Stimulated activated effector memory CD8-positive, alpha-beta T cell treated with anti-CD3 and anti-CD28 coated beads, Interleukin-12 subunit alpha, Interleukin-12 subunit beta, amount 100 ng/mL, for 72 hours (primary cell): ENCODE data around the gene TUBG1.

ENCODE experiments used
- ATAC-seq: fragments of 150-1000 bp; cut with Tn5 transposase; 2 replicates; pipeline ENCODE4 v1.10.0; 2021
- DNase-seq, 2 donors: peaks; one replicate each; pipeline ENCODE4 v3.0.0; 2021 to 2022; ENCODE audit warnings: low spot score in 2 of 2
- H3K27ac Mint-ChIP-seq: one replicate; pipeline ENCODE4 v1.8.0; 2022; ENCODE audit warnings: mild to moderate bottlenecking, mixed read lengths
- H3K36me3 Mint-ChIP-seq: one replicate; pipeline ENCODE4 v1.8.0; 2022; ENCODE audit warnings: mild to moderate bottlenecking, mixed read lengths
- H3K4me1 Mint-ChIP-seq: one replicate; pipeline ENCODE4 v1.8.0; 2022; ENCODE audit warnings: mixed read lengths
- H3K4me3 Mint-ChIP-seq: one replicate; pipeline ENCODE4 v1.8.0; 2022; ENCODE audit warnings: mild to moderate bottlenecking, mixed read lengths
- H3K9me3 Mint-ChIP-seq: one replicate; pipeline ENCODE4 v1.8.0; 2022; ENCODE audit warnings: mixed read lengths

TUBG1 gene

DNA sequence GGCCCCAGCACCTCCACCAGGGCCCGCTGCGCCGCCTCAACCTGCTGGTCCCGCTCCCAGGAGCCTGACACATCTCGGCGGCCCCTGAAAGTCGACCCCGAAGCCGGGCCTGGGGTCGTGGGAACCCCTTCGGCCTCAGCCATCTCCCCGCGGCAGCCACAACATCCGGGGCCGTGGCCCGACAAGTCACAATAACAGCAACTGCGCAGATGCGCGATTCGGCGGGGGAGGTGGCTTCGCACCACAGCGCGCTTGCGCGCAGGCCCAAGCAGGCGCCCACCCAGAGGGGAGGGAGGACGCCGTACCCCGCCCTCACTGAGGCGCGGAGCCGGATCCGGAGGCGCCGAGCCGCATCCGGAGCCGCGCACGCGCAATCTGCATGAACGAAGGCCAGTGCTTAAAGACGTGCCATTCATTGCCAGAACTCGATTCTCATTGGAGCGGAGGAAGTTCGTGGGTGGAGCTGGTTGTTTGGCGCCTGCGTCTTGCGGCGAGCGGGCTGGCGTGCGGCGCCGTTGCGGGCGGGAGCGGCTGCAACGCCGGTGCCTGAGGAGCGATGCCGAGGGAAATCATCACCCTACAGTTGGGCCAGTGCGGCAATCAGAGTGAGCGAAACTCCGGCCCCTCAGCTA is at the start of gene TUBG1, which contains the start of gene RETREG3:
TSS of gene TUBG1 (plus strand) at position 502 of the 632 bp plus-strand sequence. CDS start at position 557, 55 bp downstream.
TSS of gene RETREG3 (minus strand) at position 193 of the 632 bp plus-strand sequence. CDS start at position 143, 50 bp downstream.
- H3K27ac Mint-ChIP-seq, result peak within 1 kb of the TSS; percentile 97
- peak within 1 kb of the TSS; percentile 95 for H3K4me3 Mint-ChIP-seq
- H3K4me1 Mint-ChIP-seq, result peaks cover 41% of the 10 kb centered on the region
- peak; percentile 93 for ATAC-seq
- no peaks in the 10 kb centered on the region for H3K9me3 Mint-ChIP-seq
- peak; percentile 99 for DNase-seq
- peaks cover 62% of the 10 kb centered on the region for H3K36me3 Mint-ChIP-seq

DNA sequence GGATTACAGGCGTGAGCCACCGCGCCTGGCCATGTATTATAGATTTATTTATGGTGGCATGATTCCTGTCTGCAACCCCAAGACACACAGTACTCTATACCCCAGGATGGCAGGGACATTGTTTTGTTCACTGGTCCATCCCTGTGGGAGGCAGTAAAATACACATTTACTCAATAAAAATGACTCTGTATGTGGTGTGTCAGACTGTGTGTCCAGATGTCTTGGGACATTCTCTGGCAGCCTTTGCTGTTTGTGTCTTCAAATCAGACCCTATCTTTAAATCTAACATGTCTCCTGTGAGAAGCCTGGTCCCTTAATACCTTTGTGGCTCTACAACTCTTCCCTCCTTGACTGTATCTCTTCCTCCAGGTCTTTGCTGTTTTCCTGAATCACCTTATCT is 49.2 kb upstream of the TUBG1 start:
- peak overlapping the region; percentile 92 for H3K4me3 Mint-ChIP-seq
- ATAC-seq (no peak), DNase-seq (no peak)
- no peaks in the 10 kb centered on the region for H3K9me3 Mint-ChIP-seq
- peak overlapping the region; percentile 27 for H3K27ac Mint-ChIP-seq
- peaks cover 36% of the 10 kb centered on the region for H3K4me1 Mint-ChIP-seq
- H3K36me3 Mint-ChIP-seq, result peaks cover 25% of the 10 kb centered on the region

DNA sequence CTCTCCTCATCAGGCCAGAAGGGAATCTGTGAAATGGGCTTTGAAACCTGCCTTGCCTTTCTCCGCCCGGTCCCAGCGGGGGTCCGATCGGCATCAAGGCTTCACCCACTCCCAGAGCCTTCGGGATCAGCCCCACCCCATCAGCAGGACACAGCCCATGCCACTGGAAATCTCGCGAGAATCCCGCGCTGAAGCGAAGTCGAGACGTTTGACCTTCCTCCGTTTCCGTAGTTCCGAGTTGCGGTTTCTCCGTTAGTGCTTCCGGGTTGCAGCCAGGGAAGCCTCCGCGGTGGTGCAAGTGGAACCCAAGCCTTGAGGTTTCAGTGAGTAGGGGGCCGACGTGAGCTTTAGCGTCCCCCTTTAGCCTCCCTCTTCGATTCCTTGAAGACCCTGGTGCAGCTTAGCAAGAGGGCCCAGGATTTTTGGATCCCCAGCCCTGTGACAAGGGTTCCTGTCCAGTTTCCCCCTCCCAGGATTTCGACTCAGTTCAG is 47.5 kb upstream of the TUBG1 start, which contains the start of gene COASY:
TSS of gene COASY (plus strand) at position 252 of the 491 bp plus-strand sequence. CDS start 475 bp downstream, outside the sequence.
- DNase-seq (peak; percentile 89 to 96), ATAC-seq (peak; percentile 80)
- Mint-ChIP-seq H3K27ac (peak within 1 kb of the TSS; percentile 98), H3K4me3 (peak within 1 kb of the TSS; percentile 92), H3K4me1 (peaks cover 45% of the 10 kb centered on the region), H3K9me3 (no peaks in the 10 kb centered on the region), H3K36me3 (peaks cover 42% of the 10 kb centered on the region)

GRCh38 chr17:42562388-42563142 is 46.9 kb upstream of the TUBG1 start:
- no peaks in the 10 kb centered on the region for H3K9me3 Mint-ChIP-seq
- peak overlapping the region; percentile 98 for H3K27ac Mint-ChIP-seq
- ATAC-seq (peak; percentile 19), DNase-seq (no peak)
- peaks cover 48% of the 10 kb centered on the region for H3K36me3 Mint-ChIP-seq
- peaks cover 47% of the 10 kb centered on the region for H3K4me1 Mint-ChIP-seq
- peak overlapping the region; percentile 92 for H3K4me3 Mint-ChIP-seq

GRCh38 chr17:42563143-42563509 is 46.4 kb upstream of the TUBG1 start:
- H3K9me3 Mint-ChIP-seq, result no peaks in the 10 kb centered on the region
- ATAC-seq, result no peak
- peaks cover 53% of the 10 kb centered on the region for H3K4me1 Mint-ChIP-seq
- peak overlapping the region; percentile 98 for H3K27ac Mint-ChIP-seq
- H3K4me3 Mint-ChIP-seq, result peak overlapping the region; percentile 92
- peaks cover 54% of the 10 kb centered on the region for H3K36me3 Mint-ChIP-seq
- DNase-seq, result no peak

GRCh38 chr17:42563543-42563942 is 45.9 kb upstream of the TUBG1 start:
- peak overlapping the region; percentile 92 for H3K4me3 Mint-ChIP-seq
- peaks cover 56% of the 10 kb centered on the region for H3K36me3 Mint-ChIP-seq
- DNase-seq (no peak), ATAC-seq (no peak)
- no peaks in the 10 kb centered on the region for H3K9me3 Mint-ChIP-seq
- peaks cover 55% of the 10 kb centered on the region for H3K4me1 Mint-ChIP-seq
- H3K27ac Mint-ChIP-seq, result peak overlapping the region; percentile 98

- Mint-ChIP-seq H3K9me3 (no peaks in the 10 kb centered on the region), H3K4me1 (peaks cover 59% of the 10 kb centered on the region), H3K36me3 (peaks cover 60% of the 10 kb centered on the region), H3K27ac (peak overlapping the region; percentile 98), H3K4me3 (peak overlapping the region; percentile 92)
- DNase-seq (no peak), ATAC-seq (no peak)
These were observed 45.5 kb upstream of the TUBG1 start for GRCh38 chr17:42563950-42564349.

GRCh38 chr17:42564815-42565522 is 44.5 kb upstream of the TUBG1 start:
- no peak for DNase-seq
- H3K9me3 Mint-ChIP-seq, result no peaks in the 10 kb centered on the region
- H3K4me3 Mint-ChIP-seq, result no peak overlapping the region
- peaks cover 63% of the 10 kb centered on the region for H3K4me1 Mint-ChIP-seq
- H3K27ac Mint-ChIP-seq, result peak overlapping the region; percentile 98
- peaks cover 70% of the 10 kb centered on the region for H3K36me3 Mint-ChIP-seq
- ATAC-seq, result no peak

DNA sequence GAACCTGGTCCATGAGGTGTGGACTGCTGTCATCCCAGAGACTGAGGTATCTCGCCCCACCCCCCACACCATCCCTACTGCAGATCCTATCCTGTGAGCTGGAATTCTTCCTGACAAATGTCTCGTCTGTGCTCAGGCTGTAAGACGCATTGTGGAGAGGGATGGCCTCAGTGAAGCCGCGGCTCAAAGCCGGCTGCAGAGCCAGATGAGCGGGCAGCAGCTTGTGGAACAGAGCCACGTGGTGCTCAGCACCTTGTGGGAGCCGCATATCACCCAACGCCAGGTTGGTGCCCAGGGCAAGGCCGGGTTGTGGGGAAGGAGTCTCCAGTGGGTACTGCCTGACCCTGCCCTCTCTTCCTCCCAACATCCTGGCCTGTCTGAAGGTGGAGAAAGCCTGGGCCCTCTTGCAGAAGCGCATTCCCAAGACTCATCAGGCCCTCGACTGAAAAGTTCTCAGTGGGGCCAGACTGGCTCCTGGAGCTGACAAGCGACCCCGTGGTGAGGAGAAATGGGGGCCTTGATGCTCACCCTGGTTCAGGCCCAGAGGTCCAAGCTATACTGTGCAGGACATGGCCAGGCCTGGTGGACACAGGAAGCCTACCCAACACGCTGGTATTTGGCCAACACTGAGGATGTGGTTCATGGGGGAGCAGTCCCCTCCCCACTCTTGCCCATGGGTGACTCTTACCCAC is 43.8 kb upstream of the TUBG1 start:
- ATAC-seq, result no peak
- no peak for DNase-seq
- Mint-ChIP-seq H3K9me3 (no peaks in the 10 kb centered on the region), H3K36me3 (peaks cover 77% of the 10 kb centered on the region), H3K27ac (peak overlapping the region; percentile 95), H3K4me3 (peak overlapping the region; percentile 93), H3K4me1 (peaks cover 63% of the 10 kb centered on the region)

DNA sequence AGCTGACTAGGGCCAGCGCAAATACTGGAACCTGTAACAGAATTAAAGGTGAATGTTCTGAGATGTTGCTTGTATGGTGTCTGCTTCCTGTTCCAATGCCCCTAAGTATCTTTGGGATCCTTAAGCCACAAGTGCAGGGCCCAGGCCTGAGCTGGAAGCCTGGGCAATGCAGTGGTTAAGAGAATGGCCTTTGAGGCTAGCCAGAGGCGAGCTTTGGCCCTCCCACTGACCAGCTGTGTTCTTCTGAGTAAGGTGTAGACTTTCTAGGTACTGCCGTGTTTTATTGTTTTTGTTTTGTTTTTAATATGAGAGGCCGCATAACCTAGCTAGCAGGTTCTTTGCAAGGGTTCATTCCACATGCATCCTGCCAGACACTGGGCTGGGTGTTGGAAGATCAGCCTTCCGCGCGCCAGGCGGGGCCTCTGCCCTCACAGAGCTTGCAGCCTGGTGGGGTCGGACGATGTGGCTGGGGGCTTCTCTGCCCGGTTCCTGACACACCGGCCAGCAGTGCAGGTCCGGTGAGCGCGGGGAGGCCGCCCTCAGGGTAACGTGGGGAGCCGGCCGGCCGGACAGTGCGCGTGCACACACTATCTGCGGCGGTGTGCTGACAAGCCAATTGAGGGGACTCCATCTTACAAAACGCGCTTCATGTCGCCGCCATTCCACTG is 43.1 kb upstream of the TUBG1 start:
- Mint-ChIP-seq H3K9me3 (no peaks in the 10 kb centered on the region), H3K27ac (peak overlapping the region; percentile 95), H3K4me1 (peaks cover 63% of the 10 kb centered on the region), H3K36me3 (peaks cover 83% of the 10 kb centered on the region), H3K4me3 (peak overlapping the region; percentile 93)
- DNase-seq (no peak), ATAC-seq (no peak)

DNA sequence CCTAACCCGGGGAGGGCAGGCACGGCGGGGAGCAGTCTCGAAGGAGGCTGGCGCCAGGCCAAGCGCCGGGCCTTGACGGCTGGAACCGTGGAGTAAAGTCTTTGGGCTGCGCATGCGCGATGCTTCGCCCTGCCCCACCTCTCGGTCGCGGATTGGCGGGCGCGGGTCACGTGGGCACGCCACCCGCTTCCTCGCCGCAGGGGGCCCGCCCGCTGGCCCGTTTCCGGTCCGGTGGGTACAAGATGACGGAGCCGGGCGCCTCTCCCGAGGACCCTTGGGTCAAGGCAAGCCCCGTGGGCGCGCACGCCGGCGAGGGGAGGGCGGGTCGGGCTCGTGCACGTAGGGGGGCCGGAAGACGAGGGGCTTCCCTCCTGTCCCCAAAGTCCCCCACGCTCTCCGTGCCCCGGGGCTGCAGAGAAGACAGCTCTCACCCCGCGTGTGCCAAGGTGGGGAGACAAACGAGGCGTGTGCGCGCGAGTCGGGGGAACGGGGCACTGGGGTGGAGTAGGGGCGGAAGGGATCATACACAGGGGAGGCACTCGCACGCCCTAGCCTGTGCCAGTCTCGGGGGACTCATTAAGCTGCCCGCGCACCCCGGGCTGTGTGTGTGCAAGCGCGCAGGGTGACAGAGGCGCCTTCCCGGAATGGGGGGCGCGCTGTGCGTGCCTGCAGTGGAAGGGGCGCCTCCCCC is 42.5 kb upstream of the TUBG1 start, which contains the start of gene MLX:
TSS of gene MLX (plus strand) at position 218 of the 691 bp plus-strand sequence. CDS start at position 243, 25 bp downstream.
- Mint-ChIP-seq H3K4me1 (peaks cover 64% of the 10 kb centered on the region), H3K27ac (peak within 1 kb of the TSS; percentile 95), H3K9me3 (no peaks in the 10 kb centered on the region), H3K4me3 (peak within 1 kb of the TSS; percentile 93), H3K36me3 (peaks cover 83% of the 10 kb centered on the region)
- DNase-seq (peak; percentile 91 to 97), ATAC-seq (peak; percentile 82)

DNA sequence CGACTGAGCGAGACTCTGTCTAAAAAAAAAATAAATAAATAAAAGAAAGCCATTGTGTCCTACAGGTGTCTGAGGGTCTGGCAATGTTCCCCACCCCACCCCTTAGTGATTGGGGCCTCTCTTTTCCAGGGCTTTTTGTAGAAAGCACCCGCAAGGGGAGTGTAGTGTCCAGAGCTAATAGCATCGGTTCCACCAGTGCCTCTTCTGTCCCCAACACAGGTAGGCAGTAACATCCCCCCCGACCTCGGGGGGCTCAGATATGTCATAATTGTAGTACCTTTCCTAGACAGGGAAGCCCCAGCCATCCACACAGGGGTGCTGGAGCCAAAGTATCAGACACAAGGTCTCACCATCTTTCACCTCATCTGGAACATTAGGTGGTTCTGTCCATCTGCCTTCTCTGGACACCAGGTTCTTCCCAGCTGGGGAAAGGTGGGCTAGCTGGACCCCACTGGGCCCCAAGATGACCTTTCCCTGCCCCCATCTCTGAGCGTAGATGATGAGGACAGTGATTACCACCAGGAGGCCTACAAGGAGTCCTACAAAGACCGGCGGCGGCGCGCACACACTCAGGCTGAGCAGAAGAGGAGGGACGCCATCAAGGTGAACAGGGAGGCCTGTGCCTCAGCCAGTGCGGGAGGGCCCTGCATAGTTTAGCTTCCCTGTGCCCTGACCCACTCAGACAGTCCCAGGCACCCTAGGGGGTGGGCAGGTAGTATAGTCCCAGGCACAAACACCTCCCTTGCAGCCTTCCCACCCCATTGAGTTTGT is 41.0 kb upstream of the TUBG1 start:
- Mint-ChIP-seq H3K27ac (peak overlapping the region; percentile 67), H3K4me3 (peak overlapping the region; percentile 93), H3K36me3 (peaks cover 87% of the 10 kb centered on the region), H3K9me3 (no peaks in the 10 kb centered on the region), H3K4me1 (peaks cover 63% of the 10 kb centered on the region)
- no peak for DNase-seq
- ATAC-seq, result no peak
